A549 treated with AZD9567 at 1 μM for 4 hours (cell line): Measurements from ENCODE around the gene FHIT. TPM values are rescaled to one million over a fixed set of nuclear protein-coding genes. Genes with fewer than 3 reads are reported as not detected.

Source experiments
- total RNA-seq: library from RNA; stranded (reverse); fragments of 200-300 nt; extraction: Qiagen RNA extraction; gene quantifications from 5 replicates; pipeline ENCODE4 v1.2.3, GENCODE V29; 2022; ENCODE audit not compliant: insufficient read depth

The FHIT gene
- total RNA-seq, result 0.46 to 0.98 TPM (median 0.68 TPM) in 4 of 5 replicates, not detected in the other

DNA sequence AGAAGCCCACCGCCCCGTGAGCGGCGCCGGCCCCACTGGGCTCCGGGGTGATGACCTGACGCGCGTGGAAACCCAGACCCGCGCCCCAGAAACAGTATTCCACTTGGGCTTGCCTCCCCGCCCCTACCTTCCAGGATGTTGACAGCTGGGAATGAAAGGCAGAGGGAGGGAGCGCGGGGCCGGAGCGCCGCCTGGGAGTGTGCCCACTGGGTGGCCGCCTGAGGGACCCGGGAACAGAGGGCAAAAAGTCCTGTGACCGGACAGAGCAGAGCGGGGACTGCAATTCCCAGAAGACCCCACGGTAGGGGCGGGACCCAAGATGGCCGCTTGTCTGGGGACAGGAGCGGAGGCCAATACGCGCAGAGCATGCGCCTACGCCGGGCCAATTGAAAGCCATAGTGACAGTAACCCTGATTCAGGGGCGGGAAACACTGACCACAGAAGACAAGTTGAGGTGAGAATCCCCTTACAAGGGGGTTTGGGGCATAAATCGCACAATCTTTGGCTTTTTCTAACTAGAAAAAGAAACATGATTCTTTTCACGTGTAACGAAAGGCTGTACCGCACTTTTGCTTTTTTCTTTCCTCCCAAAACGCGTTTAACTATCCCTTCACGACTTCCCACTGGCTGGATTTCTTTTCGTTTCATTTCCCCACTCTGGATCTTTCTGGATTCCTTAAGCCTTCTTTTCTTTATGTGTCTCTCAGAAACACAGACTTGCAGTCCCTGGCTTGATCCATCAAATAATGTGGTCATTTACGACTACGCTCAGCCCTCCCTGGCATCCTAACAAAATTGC, at the start of gene FHIT:
Gene FHIT (minus strand): TSS at position 279 of the 799 bp plus-strand sequence.

